ENCODE measurements around the gene LRP1B.

The LRP1B gene

DNA sequence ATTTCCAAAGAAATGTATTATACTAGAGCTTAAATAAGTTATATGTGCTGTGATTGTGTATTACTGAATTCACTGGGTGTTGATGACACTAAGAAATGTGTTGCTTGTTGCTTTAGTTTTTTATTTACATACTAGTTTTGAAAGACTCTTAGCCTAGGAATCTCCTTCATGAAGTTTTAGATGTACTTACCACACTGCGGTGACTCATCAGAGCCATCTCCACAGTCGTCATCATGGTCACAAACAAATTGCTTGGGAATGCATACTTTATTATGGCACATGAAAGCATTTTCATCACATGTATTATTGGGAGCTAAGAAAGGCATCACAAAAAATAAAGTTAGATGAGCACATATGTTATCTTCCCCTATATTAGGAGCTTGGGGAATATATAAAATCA is 1624.2 kb downstream of the LRP1B start:
- TF ChIP-seq, protein P1, sequence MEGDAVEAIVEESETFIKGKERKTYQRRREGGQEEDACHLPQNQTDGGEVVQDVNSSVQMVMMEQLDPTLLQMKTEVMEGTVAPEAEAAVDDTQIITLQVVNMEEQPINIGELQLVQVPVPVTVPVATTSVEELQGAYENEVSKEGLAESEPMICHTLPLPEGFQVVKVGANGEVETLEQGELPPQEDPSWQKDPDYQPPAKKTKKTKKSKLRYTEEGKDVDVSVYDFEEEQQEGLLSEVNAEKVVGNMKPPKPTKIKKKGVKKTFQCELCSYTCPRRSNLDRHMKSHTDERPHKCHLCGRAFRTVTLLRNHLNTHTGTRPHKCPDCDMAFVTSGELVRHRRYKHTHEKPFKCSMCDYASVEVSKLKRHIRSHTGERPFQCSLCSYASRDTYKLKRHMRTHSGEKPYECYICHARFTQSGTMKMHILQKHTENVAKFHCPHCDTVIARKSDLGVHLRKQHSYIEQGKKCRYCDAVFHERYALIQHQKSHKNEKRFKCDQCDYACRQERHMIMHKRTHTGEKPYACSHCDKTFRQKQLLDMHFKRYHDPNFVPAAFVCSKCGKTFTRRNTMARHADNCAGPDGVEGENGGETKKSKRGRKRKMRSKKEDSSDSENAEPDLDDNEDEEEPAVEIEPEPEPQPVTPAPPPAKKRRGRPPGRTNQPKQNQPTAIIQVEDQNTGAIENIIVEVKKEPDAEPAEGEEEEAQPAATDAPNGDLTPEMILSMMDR (IDR thresholded peaks at IDR 0.05; ENCODE audit: low read depth, low read length, missing control alignments): no peak
- H3K4me3 ChIP-seq (ENCODE audit: low read depth, low read length): no peak overlapping the region
- no peak for DNase-seq (ENCODE audit: low read depth)

DNA sequence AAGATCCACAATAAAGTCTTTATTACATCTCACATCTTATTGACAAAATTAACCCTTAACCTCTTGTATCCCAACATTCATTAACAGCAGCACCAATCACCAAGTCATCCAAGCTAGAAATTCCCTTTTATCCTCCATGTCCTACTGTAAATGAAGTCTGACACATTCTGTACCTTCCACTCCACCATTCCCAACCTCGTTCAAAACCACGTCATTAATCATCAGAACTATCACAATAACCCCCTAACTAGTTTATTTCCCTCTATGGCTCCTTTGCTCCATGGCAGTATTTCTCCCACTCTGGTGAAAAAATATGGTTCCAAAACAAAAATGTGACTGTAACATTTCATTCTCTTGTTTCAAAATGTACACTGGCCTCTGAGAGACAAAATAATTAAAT is 1626.2 kb downstream of the LRP1B start:
- TF ChIP-seq, protein P1 (IDR thresholded peaks at IDR 0.05; ENCODE audit: low read depth, low read length, missing control alignments): no peak
- H3K4me3 ChIP-seq (ENCODE audit: low read depth, low read length): no peak overlapping the region
- DNase-seq (ENCODE audit: low read depth): no peak

DNA sequence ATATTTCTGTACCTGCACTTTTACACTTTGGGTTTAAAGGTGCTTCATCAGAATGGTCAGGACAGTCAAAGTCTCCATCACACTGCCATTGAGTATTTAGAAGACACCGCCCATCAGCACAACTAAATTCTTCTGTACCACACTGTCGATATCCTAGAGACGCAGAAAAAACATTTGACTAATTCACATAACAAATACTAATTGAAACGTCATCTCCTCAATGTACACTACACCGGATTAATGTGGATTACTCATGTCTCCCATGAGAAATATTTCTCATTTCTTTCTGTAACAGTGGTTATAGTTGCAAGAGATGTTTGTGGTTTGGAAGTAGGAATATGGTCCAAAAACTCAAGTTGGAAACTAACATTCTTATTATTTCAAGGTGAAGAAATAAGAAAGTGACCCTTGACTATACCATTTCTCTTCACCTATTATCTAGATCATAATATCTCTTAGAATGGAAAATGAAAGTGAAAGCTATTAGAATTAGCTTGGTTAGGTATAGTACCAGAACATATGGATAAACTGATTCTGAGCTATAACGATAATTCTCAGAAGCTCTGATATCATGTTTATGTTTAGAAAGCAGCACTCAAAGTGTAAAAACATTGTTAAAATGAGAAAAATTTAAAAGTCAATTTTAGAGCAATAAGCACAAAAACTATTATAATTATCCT is 1627.7 kb downstream of the LRP1B start:
- TF ChIP-seq, protein P1 (IDR thresholded peaks at IDR 0.05; ENCODE audit: low read depth, low read length, missing control alignments): no peak
- no peak overlapping the region for H3K4me3 ChIP-seq (ENCODE audit: low read depth, low read length)
- no peak for DNase-seq (ENCODE audit: low read depth)

DNA sequence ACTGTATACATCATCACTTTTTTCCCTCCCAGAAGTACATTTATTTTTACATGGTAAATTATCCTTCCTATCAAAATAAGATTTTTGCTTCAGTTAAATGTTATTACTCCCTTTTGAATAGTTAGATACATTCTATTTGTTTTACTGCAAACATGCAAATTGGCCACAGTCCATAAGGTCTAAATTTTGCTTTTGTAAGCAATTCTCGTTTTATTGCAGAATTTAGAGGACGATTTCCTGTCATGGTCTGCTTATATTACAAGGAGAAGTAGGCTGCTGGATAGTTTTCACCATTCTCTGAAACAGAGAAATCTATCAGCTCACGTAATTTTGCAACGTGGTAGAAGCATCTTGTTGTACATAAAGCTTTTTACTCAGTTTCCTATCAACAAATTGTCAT is 1632.5 kb downstream of the LRP1B start:
- TF ChIP-seq, protein P1 (IDR thresholded peaks at IDR 0.05; ENCODE audit: low read depth, low read length, missing control alignments): no peak
- H3K4me3 ChIP-seq (ENCODE audit: low read depth, low read length): no peak overlapping the region
- no peak for DNase-seq (ENCODE audit: low read depth)

DNA sequence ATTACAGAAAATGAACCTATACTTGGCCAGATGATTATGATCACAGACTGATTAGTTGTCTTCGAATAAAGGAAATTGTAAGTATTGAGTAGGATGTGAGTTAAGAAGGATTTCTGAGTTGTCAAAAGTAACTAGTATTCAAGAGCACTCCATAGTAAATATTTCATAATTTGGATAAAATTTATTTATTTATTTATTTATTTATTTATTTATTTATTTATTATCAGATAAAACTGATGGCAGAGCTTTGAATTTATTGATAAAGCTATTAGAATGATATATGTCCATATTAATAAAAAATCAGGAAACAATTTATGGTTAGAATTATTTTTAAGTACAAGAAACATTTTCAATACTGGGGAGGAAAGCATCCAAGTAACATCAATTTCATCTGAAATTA is 1634.1 kb downstream of the LRP1B start:
- no peak overlapping the region for H3K4me3 ChIP-seq (ENCODE audit: low read depth, low read length)
- DNase-seq (ENCODE audit: low read depth): no peak
- TF ChIP-seq, protein P1 (IDR thresholded peaks at IDR 0.05; ENCODE audit: low read depth, low read length, missing control alignments): no peak

DNA sequence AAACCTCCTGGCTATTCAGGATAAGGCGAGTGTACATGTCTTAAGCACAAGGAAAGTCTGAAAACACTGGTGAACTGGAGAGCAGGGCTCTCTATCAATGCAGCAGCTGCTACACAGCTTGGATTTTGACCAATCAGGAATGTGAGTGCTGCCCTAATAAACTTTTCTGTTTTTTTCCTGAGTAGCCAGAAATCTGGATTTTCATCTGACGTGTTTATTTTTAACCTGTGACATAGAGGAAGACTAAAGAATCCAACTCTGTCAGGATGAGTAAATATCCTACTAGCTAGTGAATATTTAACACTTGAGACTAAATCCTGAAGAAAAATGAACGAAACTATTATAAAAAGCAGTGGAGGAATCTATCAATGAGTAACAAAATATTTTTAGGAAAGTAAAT is 1638.9 kb downstream of the LRP1B start:
- TF ChIP-seq, protein P1 (IDR thresholded peaks at IDR 0.05; ENCODE audit: low read depth, low read length, missing control alignments): no peak
- H3K4me3 ChIP-seq (ENCODE audit: low read depth, low read length): no peak overlapping the region
- DNase-seq (ENCODE audit: low read depth): no peak

DNA sequence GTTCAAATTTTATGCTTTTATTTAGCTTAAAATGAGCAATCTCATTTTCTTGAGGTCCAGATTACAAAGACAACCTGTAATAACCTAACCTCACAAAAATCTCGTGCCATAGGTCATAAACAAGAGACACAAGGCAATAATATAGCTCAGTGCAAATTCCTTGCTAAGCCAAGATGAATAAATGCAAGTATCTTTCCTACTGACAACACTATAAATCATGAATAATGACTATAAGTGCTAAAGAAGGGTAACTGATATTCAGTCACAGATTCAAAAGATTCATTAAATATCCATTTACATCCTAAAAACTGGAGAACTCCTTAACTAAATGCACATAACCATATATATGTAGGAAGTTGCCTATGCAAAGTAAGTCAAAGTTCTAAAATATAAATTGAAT is 1641.6 kb downstream of the LRP1B start:
- DNase-seq (ENCODE audit: low read depth): no peak
- H3K4me3 ChIP-seq (ENCODE audit: low read depth, low read length): no peak overlapping the region
- TF ChIP-seq, protein P1 (IDR thresholded peaks at IDR 0.05; ENCODE audit: low read depth, low read length, missing control alignments): no peak

All from GM12864 (cell line).